ENCODE results near the gene CTDP1. TPM values are rescaled to one million over a fixed set of nuclear protein-coding genes. Genes with fewer than 3 reads are reported as not detected.
"Not testable (repeated sequence)": the region's sequence is repeated elsewhere in the genome, so short reads cannot be mapped to it uniquely, and the experiment has no call there.

Gene CTDP1
- total RNA-seq, 1 donor from 2014 or later: 22.8 TPM

DNA sequence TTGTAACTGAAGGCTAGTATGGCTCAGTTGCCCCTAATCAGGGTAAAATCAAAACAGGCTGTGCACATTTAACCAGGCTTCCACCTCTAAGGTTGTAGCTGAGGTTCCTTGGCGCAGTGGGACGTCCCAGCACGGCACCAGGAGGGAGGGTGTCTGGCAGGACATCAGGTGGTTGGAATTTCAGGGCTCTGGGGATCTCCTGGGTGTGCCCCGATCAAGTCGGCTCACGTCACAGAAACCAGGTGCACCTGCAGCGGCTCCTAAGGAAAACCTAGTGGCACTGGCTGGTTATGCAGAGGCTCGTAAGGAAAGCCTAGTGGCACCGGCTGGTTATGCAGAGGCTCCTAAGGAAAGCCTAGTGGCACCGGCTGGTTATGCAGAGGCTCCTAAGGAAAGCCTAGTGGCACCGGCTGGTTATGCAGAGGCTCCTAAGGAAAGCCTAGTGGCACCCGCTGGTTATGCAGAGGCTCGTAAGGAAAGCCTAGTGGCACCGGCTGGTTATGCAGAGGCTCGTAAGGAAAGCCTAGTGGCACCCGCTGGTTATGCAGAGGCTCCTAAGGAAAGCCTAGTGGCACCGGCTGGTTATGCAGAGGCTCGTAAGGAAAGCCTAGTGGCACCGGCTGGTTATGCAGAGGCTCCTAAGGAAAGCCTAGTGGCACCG, 72.4 kb downstream of the CTDP1 start:
- TF ChIP-seq, protein P1, sequence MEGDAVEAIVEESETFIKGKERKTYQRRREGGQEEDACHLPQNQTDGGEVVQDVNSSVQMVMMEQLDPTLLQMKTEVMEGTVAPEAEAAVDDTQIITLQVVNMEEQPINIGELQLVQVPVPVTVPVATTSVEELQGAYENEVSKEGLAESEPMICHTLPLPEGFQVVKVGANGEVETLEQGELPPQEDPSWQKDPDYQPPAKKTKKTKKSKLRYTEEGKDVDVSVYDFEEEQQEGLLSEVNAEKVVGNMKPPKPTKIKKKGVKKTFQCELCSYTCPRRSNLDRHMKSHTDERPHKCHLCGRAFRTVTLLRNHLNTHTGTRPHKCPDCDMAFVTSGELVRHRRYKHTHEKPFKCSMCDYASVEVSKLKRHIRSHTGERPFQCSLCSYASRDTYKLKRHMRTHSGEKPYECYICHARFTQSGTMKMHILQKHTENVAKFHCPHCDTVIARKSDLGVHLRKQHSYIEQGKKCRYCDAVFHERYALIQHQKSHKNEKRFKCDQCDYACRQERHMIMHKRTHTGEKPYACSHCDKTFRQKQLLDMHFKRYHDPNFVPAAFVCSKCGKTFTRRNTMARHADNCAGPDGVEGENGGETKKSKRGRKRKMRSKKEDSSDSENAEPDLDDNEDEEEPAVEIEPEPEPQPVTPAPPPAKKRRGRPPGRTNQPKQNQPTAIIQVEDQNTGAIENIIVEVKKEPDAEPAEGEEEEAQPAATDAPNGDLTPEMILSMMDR (conservative IDR thresholded peaks at IDR 0.05): peak; percentile 16
- not testable (repeated sequence) for H3K9me3 Mint-ChIP-seq; DNase-seq (ENCODE audit: low read depth, low spot score); H3K27me3 Mint-ChIP-seq (ENCODE audit: low read depth); H3K27ac Mint-ChIP-seq (ENCODE audit: unreplicated experiment); H3K4me1 Mint-ChIP-seq; H3K4me3 Mint-ChIP-seq
- peaks cover 12% of the 10 kb centered on the region for H3K36me3 Mint-ChIP-seq (ENCODE audit: low read depth)

DNA sequence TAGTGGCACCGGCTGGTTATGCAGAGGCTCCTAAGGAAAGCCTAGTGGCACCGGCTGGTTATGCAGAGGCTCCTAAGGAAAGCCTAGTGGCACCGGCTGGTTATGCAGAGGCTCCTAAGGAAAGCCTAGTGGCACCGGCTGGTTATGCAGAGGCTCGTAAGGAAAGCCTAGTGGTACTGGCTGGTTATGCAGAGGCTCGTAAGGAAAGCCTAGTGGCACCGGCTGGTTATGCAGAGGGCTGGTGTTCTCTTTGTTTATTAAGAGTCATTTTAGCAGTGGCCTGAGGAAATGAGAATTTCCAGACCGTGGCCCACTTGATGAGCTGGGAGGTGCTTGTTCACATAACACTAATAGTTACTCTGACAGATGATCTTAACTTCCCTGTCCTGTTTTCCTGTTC, 73.3 kb downstream of the CTDP1 start:
- H3K4me3 Mint-ChIP-seq; H3K27me3 Mint-ChIP-seq (ENCODE audit: low read depth); DNase-seq (ENCODE audit: low read depth, low spot score); H3K4me1 Mint-ChIP-seq; H3K9me3 Mint-ChIP-seq: not testable (repeated sequence)
- peaks cover 19% of the 10 kb centered on the region for H3K36me3 Mint-ChIP-seq (ENCODE audit: low read depth)
- H3K27ac Mint-ChIP-seq (ENCODE audit: unreplicated experiment): peak overlapping the region; percentile 50

DNA sequence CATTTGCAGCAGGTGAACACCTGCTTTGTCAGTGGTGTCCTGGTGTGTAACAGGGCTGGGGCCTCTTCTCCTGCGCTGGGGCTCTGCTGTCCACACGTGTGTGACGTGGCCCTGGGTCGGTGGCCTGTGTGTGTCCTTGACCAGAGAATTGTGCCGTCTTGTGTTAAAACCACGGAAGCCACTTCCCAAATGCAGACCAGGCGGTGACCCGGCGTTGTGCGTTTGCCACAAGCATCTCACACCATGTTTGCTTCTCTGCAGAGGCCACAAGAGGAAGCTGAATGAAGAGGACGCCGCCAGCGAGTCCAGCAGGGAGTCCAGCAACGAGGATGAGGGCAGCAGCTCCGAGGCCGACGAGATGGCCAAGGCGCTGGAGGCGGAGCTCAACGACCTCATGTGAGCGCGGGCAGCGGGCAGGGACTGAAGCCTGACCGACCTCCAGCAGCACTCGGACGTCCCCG, 73.8 kb downstream of the CTDP1 start:
- peak overlapping the region; percentile 50 for H3K27ac Mint-ChIP-seq (ENCODE audit: unreplicated experiment)
- no peaks in the 10 kb centered on the region for H3K27me3 Mint-ChIP-seq (ENCODE audit: low read depth)
- no peaks in the 10 kb centered on the region for H3K4me1 Mint-ChIP-seq
- H3K4me3 Mint-ChIP-seq: no peak overlapping the region
- H3K36me3 Mint-ChIP-seq (ENCODE audit: low read depth): peaks cover 22% of the 10 kb centered on the region
- TF ChIP-seq, protein P1 (conservative IDR thresholded peaks at IDR 0.05): no peak
- H3K9me3 Mint-ChIP-seq: peaks cover 3% of the 10 kb centered on the region
- DNase-seq (ENCODE audit: low read depth, low spot score): no peak

DNA sequence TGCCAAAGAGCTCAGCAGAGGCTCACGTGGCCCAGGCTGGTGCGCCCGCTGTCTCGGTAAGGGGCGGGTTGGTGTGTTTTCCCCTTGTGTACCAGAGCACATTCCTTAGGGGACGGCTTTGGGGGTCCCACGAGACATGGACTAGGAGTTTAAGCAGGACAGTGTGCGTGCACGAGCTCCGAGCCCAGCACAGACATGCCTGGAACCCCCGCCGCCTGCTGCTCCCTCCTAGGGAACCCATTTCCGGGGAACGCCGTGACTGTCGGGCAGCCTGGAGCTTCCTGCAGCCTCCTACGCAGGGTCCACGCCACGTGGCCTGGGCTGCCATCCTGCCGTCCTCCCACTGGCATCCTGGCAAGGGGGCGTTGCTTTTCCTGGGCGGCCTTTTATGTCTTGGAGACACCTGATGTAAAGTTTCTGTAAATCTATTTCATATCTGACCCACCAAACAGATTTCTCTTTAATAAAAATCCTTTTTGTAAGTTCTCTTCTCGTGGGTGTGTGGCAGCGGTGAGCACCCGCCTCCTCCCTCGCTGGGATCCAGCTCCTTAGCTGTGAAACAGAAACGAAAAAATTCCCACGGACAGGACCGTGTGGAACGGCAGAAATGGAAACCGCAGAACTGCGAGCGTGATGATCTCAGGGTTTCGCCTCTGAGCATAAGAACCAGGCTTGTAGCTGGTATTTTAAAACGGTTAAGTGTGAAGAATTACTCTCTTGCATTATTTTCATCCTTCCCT, 74.6 kb downstream of the CTDP1 start:
- H3K27me3 Mint-ChIP-seq (ENCODE audit: low read depth): no peaks in the 10 kb centered on the region
- H3K9me3 Mint-ChIP-seq: peaks cover 6% of the 10 kb centered on the region
- TF ChIP-seq, protein P1 (conservative IDR thresholded peaks at IDR 0.05): no peak
- H3K4me3 Mint-ChIP-seq: no peak overlapping the region
- no peak overlapping the region for H3K27ac Mint-ChIP-seq (ENCODE audit: unreplicated experiment)
- no peaks in the 10 kb centered on the region for H3K4me1 Mint-ChIP-seq
- H3K36me3 Mint-ChIP-seq (ENCODE audit: low read depth): peaks cover 28% of the 10 kb centered on the region
- DNase-seq (ENCODE audit: low read depth, low spot score): no peak

DNA sequence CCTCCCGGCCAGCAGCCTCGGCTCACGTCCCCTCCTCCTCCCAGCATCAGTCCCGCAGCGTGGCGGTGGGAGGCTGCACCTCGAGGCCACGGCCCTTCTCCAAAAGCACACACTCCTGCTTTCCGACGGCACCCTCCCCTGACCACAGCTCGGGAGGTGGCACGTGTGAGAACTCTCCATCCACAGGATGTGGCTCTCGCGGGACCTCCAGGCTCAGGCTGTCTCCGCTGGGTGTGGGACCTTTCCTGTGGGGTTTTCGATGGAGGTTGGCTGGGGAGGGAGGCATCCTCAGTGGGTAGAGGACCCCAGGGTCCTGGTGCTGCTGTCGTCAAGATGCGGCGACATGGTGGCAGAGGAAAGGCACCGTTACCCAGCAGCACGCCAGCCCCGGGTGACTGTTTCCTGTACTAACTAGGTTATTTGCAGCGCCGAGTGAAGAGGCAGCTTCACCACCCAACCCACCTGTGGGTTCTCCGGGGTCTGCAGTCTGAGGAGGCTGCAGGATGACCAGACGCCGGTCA, 75.3 kb downstream of the CTDP1 start:
- TF ChIP-seq, protein P1 (conservative IDR thresholded peaks at IDR 0.05): no peak
- H3K27ac Mint-ChIP-seq (ENCODE audit: unreplicated experiment): no peak overlapping the region
- H3K4me1 Mint-ChIP-seq: no peaks in the 10 kb centered on the region
- H3K27me3 Mint-ChIP-seq (ENCODE audit: low read depth): no peaks in the 10 kb centered on the region
- no peak for DNase-seq (ENCODE audit: low read depth, low spot score)
- peaks cover 29% of the 10 kb centered on the region for H3K36me3 Mint-ChIP-seq (ENCODE audit: low read depth)
- peaks cover 9% of the 10 kb centered on the region for H3K9me3 Mint-ChIP-seq
- H3K4me3 Mint-ChIP-seq: no peak overlapping the region
